HG03196 (cell line): ENCODE results near the gene SPOCK3.

Source experiments
- ATAC-seq: cut with Tn5 transposase; IDR thresholded peaks from one replicate; pipeline ENCODE4 v1.9.1; 2021; ENCODE audit not compliant: unreplicated experiment

SPOCK3 gene

DNA sequence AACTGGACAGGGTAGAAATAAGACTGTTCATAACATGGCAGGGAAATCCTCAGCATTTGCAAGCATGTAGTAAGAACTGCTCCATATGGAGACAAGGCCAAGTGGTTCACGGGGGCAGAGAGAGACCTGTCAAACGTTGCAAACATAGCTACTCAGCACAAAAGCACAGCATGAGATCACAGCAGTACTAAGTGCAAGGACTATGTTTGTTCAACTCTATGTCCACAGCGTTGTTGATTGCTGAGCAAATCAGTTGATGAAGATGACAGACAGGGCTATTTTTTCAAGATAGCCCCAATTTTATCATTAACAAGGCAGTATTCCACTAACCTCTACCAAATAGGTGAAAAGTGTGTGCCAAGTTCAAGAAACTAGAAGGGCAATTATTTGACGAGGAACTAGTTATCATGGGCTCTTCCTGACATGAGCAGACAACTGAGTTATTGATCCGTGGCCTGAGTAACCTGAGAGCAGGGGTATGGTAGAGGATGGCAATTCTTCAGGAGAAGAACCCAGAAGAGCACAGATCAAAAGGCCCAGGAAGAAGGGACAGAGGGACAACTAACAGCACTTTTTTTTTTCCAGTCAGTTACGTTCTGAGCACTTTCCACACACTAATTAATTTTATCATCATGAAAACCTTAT, 57.4 kb downstream of the SPOCK3 start:
- ATAC-seq = no peak

DNA sequence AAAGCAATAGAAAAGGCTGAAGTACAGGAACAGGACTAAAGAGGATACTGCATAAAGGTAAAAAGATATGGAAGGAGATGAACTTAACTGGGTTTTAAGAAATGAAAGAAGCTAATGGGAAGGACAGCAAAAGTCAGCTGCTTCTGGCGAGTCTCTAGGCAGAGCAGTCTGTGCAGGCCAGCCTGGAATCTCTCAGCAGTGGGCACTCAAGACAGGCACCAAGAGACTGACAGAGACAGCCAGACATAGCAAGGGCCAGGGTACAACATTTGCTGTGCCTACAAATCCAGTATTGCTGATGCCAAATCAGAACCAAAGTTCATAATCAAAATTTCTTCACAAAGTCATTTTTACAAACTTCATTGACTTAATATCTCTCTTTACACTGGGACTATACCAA, 62.4 kb downstream of the SPOCK3 start:
- ATAC-seq = no peak

DNA sequence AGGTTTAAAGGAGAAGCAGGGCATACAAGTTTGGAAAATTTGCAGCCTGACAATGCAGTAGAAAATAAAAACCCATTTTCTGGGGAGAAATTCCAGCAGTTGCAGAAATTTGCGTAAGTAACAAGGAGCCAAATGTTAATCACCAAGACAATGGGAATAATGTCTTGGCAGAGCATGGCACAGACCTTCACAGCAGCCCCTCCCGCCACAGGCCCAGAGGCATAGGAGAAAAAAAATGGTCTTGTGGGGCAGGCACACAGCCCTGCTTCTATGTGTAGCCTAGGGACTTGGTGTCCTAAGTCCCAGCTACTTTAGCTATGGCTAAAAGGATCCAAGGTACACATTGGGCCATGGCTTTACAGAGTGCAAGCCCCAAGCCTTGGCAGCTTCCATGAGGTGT, 65.7 kb downstream of the SPOCK3 start:
- no peak for ATAC-seq

DNA sequence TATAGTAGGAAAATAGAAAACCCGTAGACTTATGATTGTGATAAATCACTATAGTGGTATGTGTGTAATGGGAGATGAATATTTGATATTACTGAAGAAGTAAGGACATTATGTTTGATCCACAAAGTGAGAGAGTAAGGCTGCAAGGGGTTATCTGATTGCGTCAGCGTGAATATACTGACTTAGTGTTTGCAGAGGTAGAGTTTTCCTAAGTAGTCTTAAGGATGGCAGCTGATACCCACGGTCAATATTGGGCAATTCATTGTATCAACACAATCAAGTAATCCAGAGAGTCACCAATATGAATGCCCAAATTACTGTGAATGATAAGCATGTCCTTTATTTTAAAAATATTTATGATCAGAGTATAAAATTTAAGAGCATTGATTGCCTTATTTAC, 83.7 kb downstream of the SPOCK3 start:
- ATAC-seq = no peak

DNA sequence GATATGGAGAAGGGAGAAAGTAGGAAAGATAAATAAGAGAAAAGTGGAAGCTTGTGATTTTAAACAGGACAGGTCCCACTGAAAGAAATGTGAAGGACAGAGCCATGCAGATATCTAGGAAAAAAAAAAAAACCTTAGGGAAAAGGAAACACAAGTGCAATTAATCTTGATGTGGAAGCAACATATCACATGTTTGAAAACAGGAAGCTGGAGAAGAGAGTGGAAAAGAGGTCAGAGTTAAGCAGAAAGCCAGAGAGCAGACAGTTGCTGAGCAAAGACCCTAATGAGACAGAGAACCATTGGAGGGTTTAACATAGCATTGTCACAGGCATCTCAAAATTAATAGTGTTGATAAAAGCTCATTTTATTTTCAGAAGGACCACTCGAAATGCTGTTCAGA, 89.7 kb downstream of the SPOCK3 start:
- ATAC-seq = no peak

DNA sequence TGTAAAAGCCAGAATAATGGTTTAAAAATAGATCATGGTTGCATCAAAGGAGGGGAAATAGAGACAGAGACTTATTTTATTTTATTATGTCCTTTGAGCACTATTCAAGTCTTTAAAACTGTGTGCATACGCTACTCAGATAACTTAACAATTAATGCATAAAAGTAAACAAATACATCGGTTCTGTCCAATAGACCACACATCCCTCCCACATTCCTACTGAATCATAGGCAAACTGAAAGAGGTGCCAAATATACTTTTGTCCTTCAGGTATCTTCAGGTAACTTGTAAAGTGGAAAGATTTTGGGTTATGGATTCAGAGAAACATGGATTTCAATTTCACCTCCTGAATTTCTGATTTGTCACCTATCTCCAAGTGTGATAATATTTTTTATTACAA, 91.3 kb downstream of the SPOCK3 start:
- no peak for ATAC-seq

DNA sequence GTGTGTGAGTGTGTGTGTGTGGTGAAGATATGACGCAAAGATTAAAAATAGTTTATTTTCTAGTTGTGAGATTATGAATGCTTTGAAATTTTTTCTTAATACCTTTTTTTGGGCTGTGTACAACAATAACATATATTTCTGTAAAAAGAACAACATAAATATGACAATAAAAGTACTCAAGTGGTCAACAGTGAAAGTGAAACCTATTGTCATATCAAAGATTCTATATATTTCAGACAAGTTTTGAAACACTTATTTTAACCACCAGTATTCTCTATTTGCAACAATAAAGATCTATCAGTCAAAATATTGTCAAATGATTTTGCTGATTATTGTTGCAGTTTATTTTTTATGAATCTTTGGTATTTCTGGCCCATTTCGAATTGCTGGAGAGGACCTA, 98.0 kb downstream of the SPOCK3 start:
- ATAC-seq = no peak

DNA sequence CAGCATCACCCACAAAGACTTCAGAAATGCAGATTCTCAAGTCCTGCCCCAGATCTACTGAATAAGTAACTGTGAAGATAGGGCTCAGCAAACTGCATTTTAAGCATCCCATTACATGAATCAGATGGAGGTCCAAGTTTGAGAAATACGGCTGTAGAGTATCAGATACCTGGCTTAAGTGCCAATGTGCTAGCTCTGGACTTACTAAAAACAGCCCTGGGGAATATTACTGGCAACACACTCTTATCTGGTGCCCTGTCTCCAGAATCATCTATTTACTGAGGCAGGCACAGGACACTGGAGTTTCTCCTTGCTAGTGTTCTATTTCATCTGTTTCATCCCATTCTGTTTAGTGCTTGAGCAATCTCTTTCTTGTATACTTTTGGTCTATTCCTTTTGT, 105.1 kb downstream of the SPOCK3 start:
- ATAC-seq = no peak

DNA sequence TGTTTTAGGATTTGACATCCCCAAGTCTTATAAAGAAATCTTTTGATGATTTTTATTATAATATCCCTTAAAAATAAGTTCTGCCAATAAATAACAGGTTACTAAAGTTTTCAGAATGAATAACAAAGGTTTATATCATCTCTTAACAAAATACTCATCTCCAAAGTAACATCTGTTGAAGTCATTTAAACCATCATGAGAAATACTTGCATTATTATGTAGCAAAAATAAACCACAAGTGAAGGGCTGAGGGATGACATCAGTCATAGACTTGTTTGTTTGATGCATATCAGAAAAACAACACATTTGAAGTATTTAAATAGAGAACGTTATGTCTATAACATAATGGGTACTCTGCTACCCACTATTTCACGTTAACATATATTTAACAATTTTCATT, 114.9 kb downstream of the SPOCK3 start:
- ATAC-seq = no peak

DNA sequence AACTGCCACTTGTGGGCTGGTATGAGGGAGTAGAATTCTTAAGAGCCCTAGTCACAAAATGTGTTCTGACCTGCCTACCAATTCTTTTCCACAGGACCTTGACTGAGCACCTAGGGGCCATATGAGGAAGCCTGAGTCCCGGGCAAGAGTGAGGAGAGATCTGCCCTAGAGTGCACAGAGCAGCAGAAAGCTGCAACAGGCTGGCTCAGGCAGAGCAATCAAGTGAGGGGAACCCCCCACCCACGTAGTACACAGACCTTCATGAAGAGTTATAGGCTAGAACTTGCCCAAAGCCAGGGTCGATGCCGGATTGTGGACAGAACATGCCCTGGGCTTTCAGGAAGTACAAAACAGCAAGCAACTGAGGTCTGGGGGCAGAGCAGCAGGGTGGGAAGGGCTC, 117.0 kb downstream of the SPOCK3 start:
- no peak for ATAC-seq

DNA sequence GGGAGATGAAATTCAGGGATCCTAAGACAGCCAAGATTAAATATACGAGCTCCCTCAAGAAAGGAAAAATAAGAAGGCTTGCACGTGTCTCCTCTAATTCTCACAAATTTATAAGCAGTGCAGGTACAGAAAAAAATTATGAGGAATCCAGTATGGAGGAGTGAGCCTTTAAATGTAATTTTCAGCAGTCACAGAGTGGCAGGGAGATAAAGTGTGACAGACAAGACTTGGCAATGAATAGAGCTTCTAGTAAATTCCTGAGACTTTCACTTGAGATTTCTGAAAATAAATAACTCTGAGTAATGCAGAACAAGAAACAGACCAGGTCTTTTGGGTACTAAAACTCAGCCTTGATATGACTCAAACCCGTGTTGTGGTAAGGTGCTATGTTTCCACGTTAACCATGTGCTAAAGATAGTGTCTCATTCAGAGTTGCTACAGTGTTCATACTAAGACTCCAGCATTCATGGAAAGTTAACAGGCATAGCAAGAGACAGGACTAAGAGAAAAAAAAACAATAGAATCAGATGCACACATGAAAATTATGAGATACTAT, 119.8 kb downstream of the SPOCK3 start:
- no peak for ATAC-seq

DNA sequence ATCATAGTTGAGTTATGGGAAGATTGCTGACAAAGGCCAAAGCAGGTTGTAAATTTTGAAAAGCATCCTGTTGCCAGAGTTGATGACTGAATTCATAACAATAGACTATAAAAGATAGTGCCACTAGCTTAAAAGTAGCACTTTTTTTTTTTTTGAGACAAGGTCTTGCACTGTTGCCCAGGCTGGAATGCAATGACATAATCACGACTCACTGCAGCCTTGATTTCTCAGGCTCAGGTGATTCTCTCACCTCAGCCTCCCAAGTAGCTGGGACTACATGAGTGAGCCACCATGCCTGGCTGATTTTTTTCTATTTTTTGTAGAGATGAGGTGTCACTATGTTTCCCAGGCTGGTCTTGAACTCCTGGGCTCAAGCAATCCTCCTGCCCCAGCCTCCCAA, 122.7 kb downstream of the SPOCK3 start:
- ATAC-seq = no peak

DNA sequence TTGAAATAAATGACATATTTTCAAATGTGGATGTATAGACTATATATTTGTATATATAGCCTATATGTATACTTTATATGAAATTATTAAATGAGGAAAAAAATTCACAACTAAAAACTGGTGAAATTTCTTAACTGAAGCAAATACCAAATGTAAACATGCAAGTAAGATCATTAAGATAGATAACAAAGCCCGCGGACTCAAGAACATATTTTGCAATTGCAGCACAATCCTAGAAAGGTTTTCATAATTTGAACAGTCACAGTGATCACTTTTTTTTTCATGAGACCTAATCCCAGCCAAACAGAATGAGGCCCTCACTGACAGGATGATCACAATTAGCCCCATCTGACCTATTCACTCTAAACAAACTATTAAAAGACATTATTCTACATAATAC, 123.2 kb downstream of the SPOCK3 start:
- no peak for ATAC-seq

DNA sequence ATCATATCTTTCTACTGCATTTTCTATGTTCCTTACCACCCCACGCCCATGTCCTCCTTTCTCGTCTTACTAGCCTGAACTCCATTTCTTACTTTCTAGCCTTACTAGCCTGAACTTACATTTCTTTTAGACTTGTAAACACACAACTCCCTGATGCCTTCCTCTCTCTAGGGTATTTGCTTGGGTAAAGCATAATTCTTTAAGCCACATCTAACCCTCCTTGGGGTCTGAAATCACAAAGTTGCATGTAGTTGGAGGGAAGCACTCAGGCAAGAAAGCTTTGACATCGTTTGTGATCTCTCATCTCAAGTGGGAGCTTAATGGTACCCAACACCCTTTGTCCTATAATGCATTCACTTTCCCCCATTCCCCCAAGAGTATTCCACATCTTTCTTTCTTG, 124.4 kb downstream of the SPOCK3 start:
- ATAC-seq = no peak

DNA sequence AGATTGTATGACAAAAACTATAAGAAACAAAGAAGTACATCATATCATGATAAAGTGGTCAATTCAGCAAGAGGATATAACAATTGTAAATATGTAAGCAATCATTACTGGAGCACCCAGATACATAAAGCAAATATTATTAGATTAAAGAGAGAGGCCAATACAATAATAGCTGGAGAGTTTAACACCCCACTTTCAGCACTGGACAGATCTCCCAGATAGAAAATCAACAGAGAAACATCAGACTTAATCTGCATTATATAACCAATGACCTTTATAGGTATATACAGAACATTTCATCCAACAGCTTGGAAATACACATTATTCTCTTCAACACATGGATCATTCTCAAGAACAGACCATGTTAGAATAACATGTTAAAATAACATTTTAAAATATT, 128.4 kb downstream of the SPOCK3 start:
- ATAC-seq = no peak

DNA sequence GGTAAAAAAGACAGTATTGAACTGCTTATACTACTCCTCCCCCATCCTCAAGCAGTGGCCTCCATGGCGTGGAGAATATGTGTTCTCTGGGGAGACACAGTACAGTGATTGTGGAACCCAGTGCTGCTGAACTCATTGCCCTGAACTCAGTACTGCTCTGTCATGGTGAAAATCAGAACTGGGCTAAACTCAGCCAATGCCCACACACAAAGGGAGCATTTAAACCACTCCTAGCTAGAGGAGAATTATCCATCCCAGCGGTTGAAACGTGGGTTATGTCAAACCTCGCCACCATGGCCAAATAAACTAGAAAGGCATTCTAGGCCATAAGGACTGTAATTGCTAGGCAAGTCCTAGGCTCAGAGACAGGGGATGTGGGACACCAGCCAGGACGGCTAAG, 131.8 kb downstream of the SPOCK3 start:
- ATAC-seq = no peak

DNA sequence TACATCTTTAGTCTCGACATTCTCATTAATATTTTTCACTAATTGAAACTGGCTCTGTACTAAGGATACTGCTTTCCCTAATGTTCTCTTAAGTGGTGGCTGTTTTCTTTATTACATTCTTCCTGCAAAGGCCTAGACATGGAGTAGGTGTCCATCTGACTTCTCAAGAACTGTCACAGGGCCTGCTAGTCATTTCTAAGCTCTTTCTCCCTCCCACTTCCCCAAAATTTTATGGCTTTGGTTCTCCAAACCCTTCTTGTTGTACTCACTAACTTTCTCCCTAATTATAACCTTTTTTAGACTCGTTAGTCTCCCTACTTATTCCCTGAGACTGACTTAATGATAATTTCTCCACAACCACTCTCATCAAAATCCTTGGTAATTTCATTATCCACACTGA, 133.3 kb downstream of the SPOCK3 start:
- no peak for ATAC-seq

DNA sequence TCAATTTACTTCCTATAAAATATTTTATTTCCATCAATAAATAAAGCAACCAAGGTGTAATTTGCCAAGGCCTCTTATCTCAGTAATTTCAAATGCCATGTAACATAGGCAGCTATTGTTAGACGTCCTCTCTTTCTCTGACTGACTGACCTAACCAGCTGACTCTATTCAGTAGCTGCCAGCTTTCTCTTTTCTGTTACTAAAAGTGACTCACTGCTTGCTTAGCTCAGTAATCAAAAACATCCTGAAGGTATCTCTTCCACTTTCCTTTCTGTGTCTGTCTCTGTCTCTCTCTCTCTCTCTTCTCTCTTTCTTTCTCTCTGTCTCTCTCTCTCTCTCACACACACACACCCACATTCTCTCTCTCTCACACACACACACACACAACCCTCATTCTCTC, 134.2 kb downstream of the SPOCK3 start:
- peak; percentile 77 for ATAC-seq

DNA sequence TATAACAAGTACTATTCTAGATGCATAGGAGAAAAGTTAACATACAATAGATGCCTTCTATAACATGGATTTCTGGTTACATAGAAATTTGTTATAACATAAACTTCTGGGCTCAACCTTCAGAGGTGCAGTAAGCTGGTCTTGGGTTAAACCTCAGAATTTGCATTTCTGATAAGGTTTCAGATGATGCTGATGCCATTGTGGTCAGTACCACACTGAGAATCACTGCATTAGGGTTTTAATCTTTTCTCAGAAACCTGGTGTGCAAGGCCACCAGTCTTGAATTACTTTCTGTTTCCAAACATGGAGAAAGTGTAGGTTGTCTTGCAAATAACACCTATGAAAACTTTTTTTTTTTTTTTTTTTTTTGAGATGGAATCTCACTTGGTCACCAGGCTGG, 146.2 kb downstream of the SPOCK3 start:
- ATAC-seq = peak; percentile 73

DNA sequence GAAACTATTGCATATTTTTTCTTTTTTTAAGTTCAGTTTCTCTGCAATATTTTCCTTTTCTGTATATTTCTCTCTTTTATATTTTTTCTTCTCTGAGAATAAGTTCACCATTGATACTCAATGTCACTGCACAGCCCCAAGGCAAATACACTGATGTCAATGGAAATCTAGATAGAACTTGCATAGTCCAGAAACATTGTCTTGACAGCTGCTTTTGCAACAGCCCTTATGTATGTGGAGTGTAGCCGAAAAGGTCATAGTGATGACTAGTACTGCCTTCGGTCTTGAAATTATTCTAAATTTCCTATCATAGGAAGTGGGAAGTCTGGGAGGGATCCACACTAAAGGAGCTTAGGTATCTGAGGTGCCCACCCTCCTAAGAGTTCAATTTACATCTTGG, 150.0 kb downstream of the SPOCK3 start:
- ATAC-seq = no peak

DNA sequence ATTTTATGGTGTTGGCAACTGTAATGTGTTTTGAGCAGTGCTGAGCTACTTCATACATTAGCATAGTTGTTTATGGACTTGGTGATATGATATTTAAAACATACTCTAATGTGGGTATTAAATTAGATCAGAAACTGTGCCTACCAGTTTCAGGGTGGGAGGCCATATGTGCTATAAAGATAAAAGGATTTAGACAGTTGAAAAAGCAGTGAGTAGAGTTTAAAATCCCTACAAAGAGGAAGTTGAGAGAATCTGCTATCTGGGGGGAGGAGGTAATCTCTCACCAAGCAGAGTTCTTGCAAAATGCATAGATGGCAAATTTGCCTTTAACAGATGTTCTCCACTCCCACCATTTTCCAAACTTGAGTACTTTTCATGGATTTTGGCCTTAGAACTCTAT, 154.5 kb downstream of the SPOCK3 start:
- no peak for ATAC-seq

DNA sequence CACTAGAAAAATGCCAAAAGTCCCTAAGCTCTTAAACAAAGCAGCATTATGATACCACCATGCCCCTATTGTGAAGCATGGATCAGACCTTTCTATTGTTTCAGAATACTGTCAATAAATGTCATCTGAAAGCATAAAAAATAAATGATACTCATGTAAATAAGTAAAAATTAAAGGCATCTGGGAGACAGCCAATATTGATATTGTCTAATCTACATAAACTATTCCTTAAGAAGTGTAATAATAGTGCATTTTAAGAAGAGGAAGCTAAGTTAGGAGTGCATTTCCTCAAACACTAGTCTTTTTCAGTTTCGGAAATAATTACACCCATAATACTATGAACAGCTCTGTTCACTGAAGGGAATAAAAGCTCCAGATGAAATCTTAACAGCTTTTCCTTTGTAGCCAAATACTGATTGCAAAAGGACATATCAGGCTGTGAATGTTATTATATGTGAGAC, 181.6 kb downstream of the SPOCK3 start:
- no peak for ATAC-seq

DNA sequence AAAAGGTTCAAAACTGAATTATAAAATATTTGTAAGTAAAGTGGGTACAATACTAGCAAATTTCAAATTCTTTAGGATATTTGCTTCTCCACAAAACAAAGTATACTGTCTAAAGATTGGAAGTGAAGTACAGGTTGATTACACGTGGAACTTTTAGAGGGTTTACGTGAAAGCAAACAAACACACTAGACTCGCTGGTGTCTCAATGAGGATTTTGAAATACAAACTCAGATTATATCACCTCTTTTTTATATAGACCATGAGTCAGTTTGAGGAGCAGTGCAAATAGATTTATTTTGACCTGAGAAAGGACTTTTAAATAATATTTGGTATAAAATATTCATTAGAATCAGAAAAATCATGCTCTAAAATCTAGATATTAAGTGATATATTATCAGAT, 185.0 kb downstream of the SPOCK3 start:
- ATAC-seq = no peak
